NCI-H128 (cell line): ENCODE data around the gene MOCOS.
"Not testable (repeated sequence)": the region's sequence is repeated elsewhere in the genome, so short reads cannot be mapped to it uniquely, and the experiment has no call there.

ENCODE experiments used
- DNase-seq: peaks from one replicate; lab custom pipeline; 2025; ENCODE audit not compliant: unreplicated experiment; lab: John Stamatoyannopoulos, UW

MOCOS gene

GRCh38 chr18:36187193-36187825, at the start of gene MOCOS:
Gene MOCOS (plus strand): TSS chr18:36187497. CDS start chr18:36187540, 43 bp downstream.
- DNase-seq, result no peak

GRCh38 chr18:36139245-36139644, 48.1 kb upstream of the MOCOS start:
- peak; percentile 48 for DNase-seq

- no peak for DNase-seq
Measured at GRCh38 chr18:36141576-36141975, 45.7 kb upstream of the MOCOS start.

GRCh38 chr18:36142751-36143150, 44.5 kb upstream of the MOCOS start:
- DNase-seq, result no peak

GRCh38 chr18:36143391-36143790, 43.9 kb upstream of the MOCOS start:
- DNase-seq, result no peak

- no peak for DNase-seq
Measured at GRCh38 chr18:36149514-36150289, 37.6 kb upstream of the MOCOS start.

- DNase-seq, result no peak
Measured at GRCh38 chr18:36152781-36153180, 34.5 kb upstream of the MOCOS start.

GRCh38 chr18:36153203-36153602, 34.1 kb upstream of the MOCOS start:
- no peak for DNase-seq

- DNase-seq, result no peak
Measured at GRCh38 chr18:36153771-36154170, 33.5 kb upstream of the MOCOS start.

GRCh38 chr18:36155851-36156757, 31.2 kb upstream of the MOCOS start:
- DNase-seq, result no peak

- DNase-seq, result no peak
Measured at GRCh38 chr18:36157441-36157840, 29.9 kb upstream of the MOCOS start.

- DNase-seq, result no peak
Measured at GRCh38 chr18:36158266-36158867, 28.9 kb upstream of the MOCOS start.

- no peak for DNase-seq
Measured at GRCh38 chr18:36160959-36161371, 26.3 kb upstream of the MOCOS start.

GRCh38 chr18:36162981-36163380, 24.3 kb upstream of the MOCOS start:
- DNase-seq, result no peak

GRCh38 chr18:36167692-36168218, 19.5 kb upstream of the MOCOS start:
- no peak for DNase-seq

GRCh38 chr18:36168296-36168695, 19.0 kb upstream of the MOCOS start:
- DNase-seq, result not testable (repeated sequence)

- no peak for DNase-seq
Measured at GRCh38 chr18:36169938-36170337, 17.4 kb upstream of the MOCOS start.

- DNase-seq, result no peak
Measured at GRCh38 chr18:36175481-36175880, 11.8 kb upstream of the MOCOS start.

GRCh38 chr18:36176177-36176584, 11.1 kb upstream of the MOCOS start:
- DNase-seq, result no peak

- DNase-seq, result no peak
Measured at GRCh38 chr18:36176711-36177110, 10.6 kb upstream of the MOCOS start.

GRCh38 chr18:36177913-36178312, 9.4 kb upstream of the MOCOS start:
- no peak for DNase-seq
